ACC112 (cell line): ENCODE measurements around the gene KCP.

Experiments
- H2AFZ ChIP-seq: fragments of 200-600 bp; sonication (generic); one replicate; pipeline ENCODE4 v1.6.0; 2017; ENCODE audit warnings: antibody characterized with exemption, low read length; ENCODE audit not compliant: unreplicated experiment
- H3K27ac ChIP-seq: fragments of 200-600 bp; sonication (generic); 2 replicates; pipeline ENCODE4 v1.5.1; 2014; ENCODE audit warnings: low read depth, mild to moderate bottlenecking, antibody characterized with exemption, low read length, moderate library complexity
- H3K27me3 ChIP-seq: fragments of 200-600 bp; sonication (generic); 2 replicates; pipeline ENCODE4 v1.6.1; 2014; ENCODE audit warnings: mild to moderate bottlenecking, antibody characterized with exemption, low read length, moderate library complexity, mixed read lengths; ENCODE audit not compliant: insufficient read depth
- H3K36me3 ChIP-seq: fragments of 200-600 bp; sonication (generic); 2 replicates; pipeline ENCODE4 v1.6.1; 2016; ENCODE audit warnings: mild to moderate bottlenecking, antibody characterized with exemption, low read length, moderate library complexity, mixed read lengths; ENCODE audit not compliant: insufficient read depth
- H3K4me1 ChIP-seq: fragments of 200-600 bp; sonication (generic); one replicate; pipeline ENCODE4 v1.6.1; 2016; ENCODE audit warnings: low read length, mixed read lengths; ENCODE audit not compliant: insufficient read depth, unreplicated experiment, control insufficient read depth
- H3K4me3 ChIP-seq: fragments of 200-600 bp; sonication (generic); 2 replicates; pipeline ENCODE4 v1.5.1; 2014; ENCODE audit warnings: mild to moderate bottlenecking, low read depth, low read length
- H3K79me2 ChIP-seq: fragments of 200-600 bp; sonication (generic); one replicate; pipeline ENCODE4 v1.6.0; 2016; ENCODE audit warnings: low read length; ENCODE audit not compliant: control insufficient read depth, unreplicated experiment, insufficient read depth

The KCP gene

DNA sequence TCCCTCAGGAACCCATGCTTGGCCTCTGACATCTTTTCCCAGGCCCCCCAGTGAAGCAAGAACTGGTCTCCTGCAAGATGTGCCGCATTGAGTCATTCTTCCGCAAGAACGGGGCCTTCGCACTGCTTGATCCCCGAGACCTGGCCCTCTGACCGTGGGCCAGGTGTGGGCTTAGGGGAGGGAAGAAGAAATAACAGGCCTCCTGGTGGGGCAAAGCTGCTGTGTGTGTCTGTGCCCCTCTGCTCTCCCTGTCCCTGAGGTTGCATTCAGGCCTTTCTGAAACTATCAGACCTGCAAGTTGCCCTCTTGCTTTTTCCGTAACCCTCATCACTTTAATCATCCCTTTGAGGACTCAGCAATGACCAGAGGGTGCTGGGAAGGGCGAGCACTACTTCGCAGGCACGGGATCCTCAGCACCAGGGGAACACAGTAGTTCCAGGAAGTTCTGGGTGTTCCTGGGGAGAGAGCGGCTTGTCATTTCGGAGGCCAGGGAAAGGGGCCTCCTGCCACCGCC, 41.8 kb downstream of the KCP start:
- Histone ChIP-seq H2AFZ (no peak overlapping the region), H3K36me3 (no peaks in the 10 kb centered on the region; the same call in 1 of the 2 replicates), H3K27me3 (peaks cover 10% of the 10 kb centered on the region), H3K4me3 (no peak overlapping the region), H3K4me1 (peaks cover 3% of the 10 kb centered on the region), H3K79me2 (peaks cover 2% of the 10 kb centered on the region), H3K27ac (no peak overlapping the region)

DNA sequence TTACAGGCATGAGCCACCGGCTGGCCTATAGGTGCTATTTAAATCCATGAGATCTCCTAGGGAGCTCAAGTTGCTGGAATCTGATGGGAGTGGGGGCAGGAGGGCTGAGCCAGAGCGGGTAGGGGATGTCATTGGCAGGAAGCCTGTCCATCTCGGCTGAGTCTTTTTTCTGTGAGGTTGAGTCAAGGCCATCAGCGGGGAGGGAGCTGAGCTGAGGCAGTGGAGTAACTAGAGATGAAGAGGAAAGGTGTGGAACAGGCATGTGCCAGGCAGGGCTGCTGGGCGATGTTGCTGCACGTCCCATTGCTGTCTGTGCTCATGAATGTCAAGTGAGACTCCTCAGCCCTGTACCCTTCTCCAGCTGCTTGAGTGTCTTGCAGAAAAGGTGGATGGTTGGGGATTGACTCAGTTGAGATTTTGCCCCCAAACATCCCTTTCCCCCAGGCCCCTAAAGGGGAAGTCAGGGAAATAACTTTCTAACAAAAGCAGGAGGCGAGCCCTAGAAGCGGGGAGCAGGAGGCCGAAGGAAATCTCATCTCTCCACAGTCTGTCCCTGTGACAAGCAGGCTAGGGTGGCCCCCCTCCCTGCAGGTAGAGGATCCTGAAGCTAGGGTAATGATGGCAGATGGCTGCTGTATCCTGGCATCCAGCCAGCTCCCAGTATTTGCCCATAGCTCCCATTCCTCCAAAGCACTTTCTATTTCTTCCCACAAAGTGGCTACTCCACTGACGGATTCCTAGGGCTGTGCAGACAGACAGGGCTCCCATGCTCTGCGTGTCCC, 42.5 kb downstream of the KCP start:
- Histone ChIP-seq H3K36me3 (no peaks in the 10 kb centered on the region; the same call in 1 of the 2 replicates), H3K27me3 (peaks cover 10% of the 10 kb centered on the region), H3K27ac (no peak overlapping the region), H3K4me1 (peaks cover 3% of the 10 kb centered on the region), H3K79me2 (peaks cover 8% of the 10 kb centered on the region), H3K4me3 (no peak overlapping the region), H2AFZ (no peak overlapping the region)

DNA sequence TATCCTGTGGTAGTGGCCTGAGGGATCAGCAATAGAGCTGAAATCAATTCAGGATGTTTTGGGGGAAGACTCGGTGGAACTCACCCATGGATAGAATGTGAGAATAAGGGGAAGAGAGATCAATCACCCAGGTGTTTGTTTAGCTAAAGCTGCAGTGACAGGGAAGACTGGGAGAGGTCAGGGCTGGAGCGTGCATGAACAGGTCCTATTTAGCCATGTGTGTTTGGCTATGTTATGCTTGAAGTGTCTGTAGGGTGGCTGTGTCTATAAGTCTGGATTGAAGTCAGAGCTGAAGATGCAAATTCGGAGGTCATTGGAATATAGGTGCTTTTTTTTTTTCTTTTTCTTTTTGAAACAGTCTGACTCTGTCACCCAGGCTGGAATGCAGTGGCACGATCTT, 43.3 kb downstream of the KCP start:
- Histone ChIP-seq H3K4me3 (no peak overlapping the region), H3K27me3 (peaks cover 10% of the 10 kb centered on the region), H3K27ac (no peak overlapping the region)

DNA sequence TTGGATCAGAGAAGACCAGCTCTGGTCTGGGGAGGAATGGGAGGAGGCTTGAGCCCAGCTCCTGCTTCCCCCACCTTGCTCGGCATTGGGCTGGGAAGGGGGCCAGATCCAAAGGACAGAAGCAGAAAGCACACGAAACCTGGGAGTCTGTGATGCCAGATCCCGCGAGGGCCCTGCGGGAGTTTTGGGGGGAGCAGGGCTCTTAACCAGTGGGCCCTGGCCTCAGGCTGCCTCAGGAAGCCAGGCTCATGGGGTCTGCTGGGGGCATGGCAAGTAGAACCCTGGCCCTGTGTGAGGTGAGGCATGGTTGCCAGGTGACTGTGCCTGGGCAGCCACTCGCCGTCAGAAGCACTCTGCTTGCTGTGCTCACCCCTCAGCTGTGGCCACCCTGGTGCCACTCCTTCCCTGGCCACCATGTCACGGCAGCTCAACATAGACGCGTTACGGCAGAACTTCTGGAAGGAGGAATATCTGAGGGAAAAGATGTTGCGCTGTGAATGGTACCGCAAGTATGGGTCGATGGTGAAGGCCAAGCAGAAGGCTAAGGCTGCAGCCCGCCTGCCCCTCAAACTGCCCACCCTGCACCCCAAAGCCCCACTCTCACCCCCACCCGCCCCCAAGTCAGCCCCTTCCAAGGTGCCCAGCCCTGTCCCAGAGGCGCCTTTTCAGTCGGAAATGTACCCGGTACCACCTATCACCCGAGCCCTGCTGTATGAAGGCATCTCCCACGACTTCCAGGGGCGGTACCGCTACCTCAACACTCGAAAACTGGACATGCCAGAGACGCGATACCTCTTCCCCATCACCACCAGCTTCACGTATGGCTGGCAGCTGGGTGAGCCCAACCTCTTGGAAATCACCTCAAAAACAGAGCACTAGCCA, 44.3 kb downstream of the KCP start:
- Histone ChIP-seq H3K4me1 (peaks cover 3% of the 10 kb centered on the region), H3K4me3 (no peak overlapping the region), H3K79me2 (peaks cover 11% of the 10 kb centered on the region), H3K27me3 (peaks cover 10% of the 10 kb centered on the region), H3K27ac (no peak overlapping the region), H3K36me3 (no peaks in the 10 kb centered on the region; the same call in 1 of the 2 replicates), H2AFZ (no peak overlapping the region)

More for the DNA sequence above, 43.3 kb downstream of the KCP start:
- Histone ChIP-seq H3K4me1 (peaks cover 3% of the 10 kb centered on the region), H2AFZ (no peak overlapping the region), H3K36me3 (no peaks in the 10 kb centered on the region; the same call in 1 of the 2 replicates), H3K79me2 (peaks cover 11% of the 10 kb centered on the region)

DNA sequence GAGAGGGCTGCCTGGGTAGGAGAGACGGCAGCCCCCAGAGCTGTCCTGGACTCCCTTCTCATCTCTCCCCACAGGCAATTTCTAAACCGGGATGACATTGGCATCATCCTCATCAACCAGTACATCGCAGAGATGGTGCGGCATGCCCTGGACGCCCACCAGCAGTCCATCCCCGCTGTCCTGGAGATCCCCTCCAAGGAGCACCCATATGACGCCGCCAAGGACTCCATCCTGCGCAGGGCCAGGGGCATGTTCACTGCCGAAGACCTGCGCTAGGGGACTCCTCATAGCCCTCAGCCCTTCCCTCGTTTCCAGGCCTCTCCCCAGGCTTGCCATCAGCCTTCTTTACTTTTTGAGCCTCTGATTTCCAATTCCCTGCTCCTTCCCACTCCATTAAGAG, 45.2 kb downstream of the KCP start:
- H3K36me3 ChIP-seq: no peaks in the 10 kb centered on the region; the same call in 1 of the 2 replicates
- no peak overlapping the region for H3K27ac ChIP-seq
- no peak overlapping the region for H2AFZ ChIP-seq
- H3K4me1 ChIP-seq: peaks cover 3% of the 10 kb centered on the region
- H3K4me3 ChIP-seq: no peak overlapping the region
- peaks cover 11% of the 10 kb centered on the region for H3K79me2 ChIP-seq
- H3K27me3 ChIP-seq: peaks cover 8% of the 10 kb centered on the region

DNA sequence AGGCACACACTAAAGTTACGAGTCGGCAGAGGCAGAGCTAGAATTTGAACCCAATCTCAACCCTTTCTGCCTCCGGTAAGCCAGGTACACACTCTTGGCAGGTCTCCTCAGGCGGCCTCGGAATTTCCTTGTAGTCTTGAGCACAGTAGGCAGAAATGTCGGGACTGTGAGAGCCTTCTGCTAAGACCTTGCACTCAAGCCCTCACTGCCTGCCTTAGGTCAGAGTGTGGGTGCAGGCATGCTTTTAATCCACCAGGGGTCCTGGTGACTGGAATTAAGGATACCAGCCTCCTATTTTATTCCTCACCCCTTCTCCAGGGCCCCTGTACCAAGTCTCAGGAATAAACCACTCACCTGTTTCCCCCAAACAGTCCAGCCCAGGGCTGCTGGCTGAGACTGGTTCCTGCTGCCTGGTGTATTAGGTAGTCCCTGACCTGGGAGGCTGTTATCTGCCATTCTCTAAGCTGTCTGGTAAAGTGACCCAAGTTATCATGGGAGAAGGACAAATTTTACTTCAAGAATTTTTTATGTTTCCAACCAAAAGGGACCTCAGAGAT, 47.0 kb downstream of the KCP start:
- H3K36me3 ChIP-seq: no peaks in the 10 kb centered on the region; the same call in 1 of the 2 replicates
- peak overlapping the region; percentile 39 for H2AFZ ChIP-seq
- peak overlapping the region; percentile 95 for H3K4me3 ChIP-seq
- H3K27me3 ChIP-seq: no peaks in the 10 kb centered on the region
- H3K79me2 ChIP-seq: peaks cover 11% of the 10 kb centered on the region
- H3K27ac ChIP-seq: peak overlapping the region; percentile 68
- H3K4me1 ChIP-seq: peaks cover 6% of the 10 kb centered on the region

DNA sequence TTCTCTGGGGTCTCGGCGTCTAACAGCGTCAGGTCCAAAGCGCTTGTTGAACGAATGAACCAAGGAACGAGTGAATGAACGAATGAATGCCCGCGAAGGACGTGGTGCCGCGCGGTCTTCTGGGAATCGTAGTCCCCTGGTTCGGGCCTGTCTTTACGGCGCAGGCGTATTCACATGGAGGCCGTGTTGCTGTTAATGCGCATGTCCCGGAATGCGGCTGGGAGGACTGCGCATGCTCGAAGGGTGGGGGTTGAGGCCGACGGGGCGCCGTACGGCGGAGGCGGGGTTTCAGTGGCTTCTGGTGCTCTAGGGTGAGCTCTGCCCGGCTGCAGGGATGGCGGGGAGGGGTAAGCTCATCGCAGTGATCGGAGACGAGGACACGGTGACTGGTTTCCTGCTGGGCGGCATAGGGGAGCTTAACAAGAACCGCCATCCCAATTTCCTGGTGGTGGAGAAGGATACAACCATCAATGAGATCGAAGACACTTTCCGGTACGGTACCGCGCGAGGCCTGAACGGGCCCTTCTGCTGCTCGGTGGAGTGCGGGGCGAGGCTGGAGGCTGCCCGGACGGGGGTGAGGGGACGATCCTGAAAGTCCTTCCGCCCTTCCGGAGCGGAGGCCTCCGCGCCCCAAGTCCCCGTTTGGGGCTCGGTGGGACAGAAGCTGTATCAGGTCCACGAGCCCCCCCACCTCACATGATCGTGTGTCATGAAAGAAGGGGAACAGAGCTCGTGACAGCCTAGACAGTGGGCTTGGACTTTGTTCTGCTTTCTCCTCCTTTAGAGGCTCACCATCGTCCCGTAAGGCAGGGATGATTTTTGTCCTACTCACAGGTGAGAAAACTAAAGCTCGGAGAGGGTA, 47.7 kb downstream of the KCP start, which contains the start of gene ATP6V1F:
ATP6V1F (plus strand) TSS at position 286 of the 862 bp plus-strand sequence; CDS start at position 335, 49 bp downstream.
- Histone ChIP-seq H3K27me3 (no peaks in the 10 kb centered on the region), H2AFZ (peak within 1 kb of the TSS; percentile 39), H3K79me2 (peaks cover 11% of the 10 kb centered on the region), H3K4me1 (peaks cover 6% of the 10 kb centered on the region), H3K4me3 (peak within 1 kb of the TSS; percentile 95), H3K36me3 (no peaks in the 10 kb centered on the region; the same call in 1 of the 2 replicates), H3K27ac (peak within 1 kb of the TSS; percentile 68)

DNA sequence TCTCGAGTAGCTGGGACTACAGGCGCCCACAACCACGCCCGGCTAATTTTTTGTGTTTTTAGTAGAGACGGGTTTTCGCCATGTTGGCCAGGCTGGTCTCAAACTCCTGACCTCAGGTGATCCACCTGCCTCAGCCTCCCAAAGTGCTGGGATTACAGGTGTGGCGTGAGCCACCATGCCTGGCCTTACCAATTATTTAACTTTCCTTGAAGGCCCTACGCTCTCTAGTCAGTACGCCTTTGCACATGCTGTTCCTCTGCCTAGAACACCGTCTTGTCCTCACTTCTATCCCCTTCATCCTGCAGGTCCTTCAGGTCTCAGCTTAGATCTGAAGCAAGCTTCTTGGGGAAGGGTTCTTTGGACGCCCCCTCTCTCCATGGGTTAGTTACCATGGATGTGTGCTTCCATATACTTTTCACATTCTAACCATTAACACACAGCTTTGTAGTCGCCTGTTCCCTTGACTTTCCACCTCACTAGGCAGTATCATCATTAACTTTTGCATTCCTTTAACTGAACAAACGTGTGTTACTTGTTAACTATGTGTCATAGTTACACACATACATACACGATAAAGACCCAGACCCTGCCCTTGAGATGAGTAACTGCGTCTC, 48.4 kb downstream of the KCP start:
- Histone ChIP-seq H2AFZ (no peak overlapping the region), H3K79me2 (peaks cover 11% of the 10 kb centered on the region), H3K4me1 (peaks cover 6% of the 10 kb centered on the region), H3K36me3 (no peaks in the 10 kb centered on the region; the same call in 1 of the 2 replicates), H3K27ac (no peak overlapping the region), H3K27me3 (no peaks in the 10 kb centered on the region), H3K4me3 (peak overlapping the region; percentile 95)

DNA sequence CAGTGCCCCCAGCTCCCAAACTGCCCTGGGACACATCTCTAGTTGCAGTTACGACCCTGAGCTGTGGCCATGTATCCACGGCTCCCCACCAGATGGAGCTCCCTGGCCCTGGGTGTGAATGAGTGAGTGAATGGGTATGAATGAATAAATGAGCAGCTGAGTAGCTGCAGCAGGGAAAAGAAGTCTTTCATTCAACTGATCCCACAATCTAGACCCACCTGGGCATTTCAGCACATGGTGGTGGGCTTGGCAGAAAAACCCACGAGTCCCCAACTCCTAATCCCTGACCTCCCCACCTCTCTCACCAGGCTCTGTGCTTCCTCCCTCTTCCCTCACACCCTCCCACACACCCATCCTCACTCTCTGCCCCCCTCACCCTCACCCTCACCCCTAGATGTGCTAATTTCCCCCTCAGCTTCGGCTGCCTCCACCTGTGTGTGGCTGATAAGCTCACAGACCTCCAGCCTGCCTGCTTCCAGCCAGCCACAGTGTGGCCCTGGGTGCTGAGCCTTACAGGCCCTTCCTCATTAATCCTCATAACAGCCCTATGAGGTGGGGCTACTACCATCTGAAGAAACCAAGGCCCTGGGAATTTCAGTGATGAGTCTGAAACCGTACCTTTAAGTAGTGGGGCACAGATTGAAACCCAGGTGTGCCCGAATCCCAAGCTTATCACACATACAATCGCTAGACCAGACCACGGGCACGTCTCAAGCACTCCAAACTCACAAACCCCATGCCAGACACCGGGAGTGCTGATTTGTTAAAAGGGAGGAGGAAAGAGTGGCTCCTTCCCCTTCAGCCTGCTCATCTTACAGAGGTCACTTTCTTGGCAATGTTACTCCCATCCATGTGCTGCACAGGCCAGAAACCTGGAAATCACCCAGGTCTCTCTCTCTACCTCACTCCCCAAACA, 50.1 kb downstream of the KCP start:
- Histone ChIP-seq H3K79me2 (peaks cover 11% of the 10 kb centered on the region), H3K27ac (no peak overlapping the region), H3K4me1 (peaks cover 6% of the 10 kb centered on the region), H3K36me3 (no peaks in the 10 kb centered on the region; the same call in 1 of the 2 replicates), H3K4me3 (no peak overlapping the region), H2AFZ (no peak overlapping the region), H3K27me3 (no peaks in the 10 kb centered on the region)
